ENCODE results near the gene CHTF8.

Gene CHTF8

GRCh38 chr16:69132424-69133252, at the start of gene CHTF8, which contains the start of gene UTP4:
TSS of gene CHTF8 (minus strand) at chr16:69132588. CDS start at chr16:69121458, 11,130 bp downstream.
TSS of gene UTP4 (plus strand) at chr16:69132649. CDS start at chr16:69133460, 811 bp downstream.
- DNase-seq (ENCODE audit: low read depth in 1 of 2, low spot score in 1 of 2) = peak; percentile 86 to 89
- TF ChIP-seq JUND (IDR thresholded peaks at IDR 0.05; ENCODE audit: low read depth) = no peak
- in situ Hi-C loops (cut with HindIII; ENCODE audit: low pct_unique_long_range_greater_than_20kb, low sequenced_read_pairs) = no loop called here

GRCh38 chr16:69180011-69180338, 47.6 kb upstream of the CHTF8 start:
- no peak for DNase-seq (ENCODE audit: low read depth in 1 of 2, low spot score in 1 of 2)
- no peak for TF ChIP-seq JUND (IDR thresholded peaks at IDR 0.05; ENCODE audit: low read depth)
- in situ Hi-C loops (cut with HindIII; ENCODE audit: low pct_unique_long_range_greater_than_20kb, low sequenced_read_pairs) = no loop called here

- in situ Hi-C loops (cut with HindIII; ENCODE audit: low pct_unique_long_range_greater_than_20kb, low sequenced_read_pairs) = no loop called here
- peak; percentile 23 to 75 for DNase-seq (ENCODE audit: low read depth in 1 of 2, low spot score in 1 of 2)
- no peak for TF ChIP-seq JUND (IDR thresholded peaks at IDR 0.05; ENCODE audit: low read depth)
Measured at GRCh38 chr16:69179328-69180010, 47.1 kb upstream of the CHTF8 start.

- TF ChIP-seq JUND (IDR thresholded peaks at IDR 0.05; ENCODE audit: low read depth) = no peak
- DNase-seq (ENCODE audit: low read depth in 1 of 2, low spot score in 1 of 2) = no peak
- in situ Hi-C loops (cut with HindIII; ENCODE audit: low pct_unique_long_range_greater_than_20kb, low sequenced_read_pairs) = no loop called here
Measured at GRCh38 chr16:69176033-69176800, 43.8 kb upstream of the CHTF8 start.

- in situ Hi-C loops (cut with HindIII; ENCODE audit: low pct_unique_long_range_greater_than_20kb, low sequenced_read_pairs) = no loop called here
- TF ChIP-seq JUND (IDR thresholded peaks at IDR 0.05; ENCODE audit: low read depth) = no peak
- DNase-seq (ENCODE audit: low read depth in 1 of 2, low spot score in 1 of 2) = no peak
Measured at GRCh38 chr16:69171325-69172084, 39.1 kb upstream of the CHTF8 start.

GRCh38 chr16:69169607-69170352, 37.4 kb upstream of the CHTF8 start:
- no peak for TF ChIP-seq JUND (IDR thresholded peaks at IDR 0.05; ENCODE audit: low read depth)
- no peak for DNase-seq (ENCODE audit: low read depth in 1 of 2, low spot score in 1 of 2)
- in situ Hi-C loops (cut with HindIII; ENCODE audit: low pct_unique_long_range_greater_than_20kb, low sequenced_read_pairs) = no loop called here

GRCh38 chr16:69169051-69169450, 36.7 kb upstream of the CHTF8 start:
- in situ Hi-C loops (cut with HindIII; ENCODE audit: low pct_unique_long_range_greater_than_20kb, low sequenced_read_pairs) = no loop called here
- no peak for TF ChIP-seq JUND (IDR thresholded peaks at IDR 0.05; ENCODE audit: low read depth)
- DNase-seq (ENCODE audit: low read depth in 1 of 2, low spot score in 1 of 2) = no peak

- no peak for DNase-seq (ENCODE audit: low read depth in 1 of 2, low spot score in 1 of 2)
- in situ Hi-C loops (cut with HindIII; ENCODE audit: low pct_unique_long_range_greater_than_20kb, low sequenced_read_pairs) = no loop called here
- TF ChIP-seq JUND (IDR thresholded peaks at IDR 0.05; ENCODE audit: low read depth) = no peak
Measured at GRCh38 chr16:69166946-69167930, 34.9 kb upstream of the CHTF8 start.

GRCh38 chr16:69166221-69166833, 33.9 kb upstream of the CHTF8 start:
- TF ChIP-seq JUND (IDR thresholded peaks at IDR 0.05; ENCODE audit: low read depth) = no peak
- in situ Hi-C loops (cut with HindIII; ENCODE audit: low pct_unique_long_range_greater_than_20kb, low sequenced_read_pairs) = no loop called here
- DNase-seq (ENCODE audit: low read depth in 1 of 2, low spot score in 1 of 2) = no peak

GRCh38 chr16:69165584-69165983, 33.2 kb upstream of the CHTF8 start:
- in situ Hi-C loops (cut with HindIII; ENCODE audit: low pct_unique_long_range_greater_than_20kb, low sequenced_read_pairs) = no loop called here
- no peak for TF ChIP-seq JUND (IDR thresholded peaks at IDR 0.05; ENCODE audit: low read depth)

More at GRCh38 chr16:69165584-69165983, 33.2 kb upstream of the CHTF8 start:
- DNase-seq (ENCODE audit: low read depth in 1 of 2, low spot score in 1 of 2) = no peak
